Small intestine (tissue), 7 donors: ENCODE data around the gene RIMBP2. TPM values are rescaled to one million over a fixed set of nuclear protein-coding genes. Genes with fewer than 3 reads are reported as not detected.

Source experiments
- DNase-seq, 2 donors: peaks; one replicate each; pipeline versions ENCODE4 v3.0.0 to v3.0.0-alpha.2; 2013
- FAIRE-seq: peaks from 2 replicates; lab custom pipeline; 2012; peaks lifted over from hg19 to GRCh38; lab: Jason Lieb, UNC
- H3K27ac ChIP-seq, 3 donors: one replicate each; pipeline ENCODE4 v1.5.1; 2013; ENCODE audit warnings: low read length in 2 of 3, mild to moderate bottlenecking in 2 of 3, control low read depth in 1 of 3, inconsistent platforms in 1 of 3, low read depth in 1 of 3, moderate library complexity in 1 of 3
- H3K27me3 ChIP-seq, 3 donors: one replicate each; pipeline ENCODE4 v1.6.1; 2013; ENCODE audit warnings: low read length in 3 of 3, inconsistent platforms in 1 of 3; ENCODE audit not compliant: control insufficient read depth in 3 of 3, insufficient read depth in 3 of 3
- H3K36me3 ChIP-seq, 3 donors: one replicate each; pipeline ENCODE4 v1.6.1; 2013; ENCODE audit warnings: low read length in 3 of 3, inconsistent platforms in 1 of 3, low read depth in 1 of 3, mild to moderate bottlenecking in 1 of 3, moderate library complexity in 1 of 3; ENCODE audit not compliant: control insufficient read depth in 3 of 3, insufficient read depth in 2 of 3
- H3K4me1 ChIP-seq, 3 donors: one replicate each; pipeline ENCODE4 v1.6.1; 2013; ENCODE audit warnings: low read length in 2 of 3, inconsistent platforms in 1 of 3, low read depth in 1 of 3, mild to moderate bottlenecking in 1 of 3, moderate library complexity in 1 of 3; ENCODE audit not compliant: control insufficient read depth in 3 of 3, insufficient read depth in 2 of 3
- H3K4me3 ChIP-seq, 3 donors: one replicate each; pipeline ENCODE4 v1.5.1; 2013; ENCODE audit warnings: low read length in 3 of 3, control low read depth in 1 of 3, inconsistent platforms in 1 of 3, low read depth in 1 of 3, mild to moderate bottlenecking in 1 of 3, moderate library complexity in 1 of 3
- H3K9me3 ChIP-seq, 2 donors: one replicate each; pipeline ENCODE4 v1.6.1; 2013; ENCODE audit warnings: low read depth in 1 of 2, low read length in 1 of 2; ENCODE audit not compliant: control insufficient read depth in 2 of 2, insufficient read depth in 1 of 2
- WGBS, 3 donors: extraction: QIAGEN DNeasy Blood & Tissue Kit; methylation state at CpG; one replicate each; pipeline ENCODE4 v1.1.7; 2013; 5-methylcytosine and 5-hydroxymethylcytosine counted together
- polyA plus RNA-seq, 4 donors: library from polyadenylated mRNA; stranded (reverse) in 3 of 4; unstranded in 1 of 4; fragments of 200-250 nt in 3 of 4; fragments of 120-200 nt in 1 of 4; gene quantifications; one replicate each; pipeline versions ENCODE4 v1.2.1 to v1.2.3, GENCODE V29; 2013
- donor health status: healthy with polysubstance abuse.
- donor health status: control.
- donor health status: control.
- donor health status: Bipolar disorder and iron deficiency.
- donor health status: healthy.

RIMBP2 gene
- polyA plus RNA-seq, 4 donors = 0.22 to 12.2 (median 2.3) TPM

- H3K9me3 ChIP-seq = no peaks in the 10 kb centered on the region
- H3K4me3 ChIP-seq = no peak overlapping the region
- no peaks in the 10 kb centered on the region for H3K27me3 ChIP-seq
- FAIRE-seq (no peak), DNase-seq (no peak)
- H3K36me3 ChIP-seq = no peaks in the 10 kb centered on the region
- no peaks in the 10 kb centered on the region for H3K4me1 ChIP-seq
- H3K27ac ChIP-seq = no peak overlapping the region
- 74 to 85% (median 76%) methylated on average over 5 of the region's 5 CpGs for WGBS, 3 donors
Observed at GRCh38 chr12:130509454-130509853, 206.6 kb downstream of the RIMBP2 start.

- H3K27me3 ChIP-seq = no peaks in the 10 kb centered on the region
- DNase-seq (no peak), FAIRE-seq (no peak)
- no peaks in the 10 kb centered on the region for H3K4me1 ChIP-seq
- no peak overlapping the region for H3K4me3 ChIP-seq
- no peak overlapping the region for H3K27ac ChIP-seq
- H3K9me3 ChIP-seq = no peaks in the 10 kb centered on the region
- WGBS, 3 donors = 70 to 75% (median 73%) methylated on average over 6 of the region's 6 CpGs
- no peaks in the 10 kb centered on the region for H3K36me3 ChIP-seq
Observed at GRCh38 chr12:130508847-130509246, 207.3 kb downstream of the RIMBP2 start.

GRCh38 chr12:130508318-130508717 is 207.8 kb downstream of the RIMBP2 start:
- no peak for FAIRE-seq
- no peaks in the 10 kb centered on the region for H3K36me3 ChIP-seq
- no peak overlapping the region for H3K4me3 ChIP-seq
- H3K9me3 ChIP-seq = no peaks in the 10 kb centered on the region
- no peaks in the 10 kb centered on the region for H3K4me1 ChIP-seq
- no peak for DNase-seq
- H3K27ac ChIP-seq = no peak overlapping the region
- 64 to 73% (median 67%) methylated on average over 5 of the region's 5 CpGs for WGBS, 3 donors
- no peaks in the 10 kb centered on the region for H3K27me3 ChIP-seq

GRCh38 chr12:130506844-130507243 is 209.3 kb downstream of the RIMBP2 start:
- Histone ChIP-seq H3K4me3 (no peak overlapping the region), H3K9me3 (no peaks in the 10 kb centered on the region), H3K27me3 (no peaks in the 10 kb centered on the region), H3K4me1 (no peaks in the 10 kb centered on the region), H3K27ac (no peak overlapping the region), H3K36me3 (no peaks in the 10 kb centered on the region)
- no peak for FAIRE-seq
- DNase-seq = no peak
- 72 to 79% (median 75%) methylated on average over 4 of the region's 4 CpGs for WGBS, 3 donors

- Histone ChIP-seq H3K4me1 (no peaks in the 10 kb centered on the region), H3K27ac (no peak overlapping the region), H3K27me3 (no peaks in the 10 kb centered on the region), H3K9me3 (no peaks in the 10 kb centered on the region), H3K36me3 (no peaks in the 10 kb centered on the region), H3K4me3 (no peak overlapping the region)
- 66 to 79% (median 67%) methylated on average over 5 of the region's 5 CpGs for WGBS, 3 donors
- DNase-seq (no peak), FAIRE-seq (no peak)
Observed at GRCh38 chr12:130504840-130505175, 211.3 kb downstream of the RIMBP2 start.

- Histone ChIP-seq H3K9me3 (no peaks in the 10 kb centered on the region), H3K4me3 (no peak overlapping the region), H3K36me3 (no peaks in the 10 kb centered on the region), H3K4me1 (no peaks in the 10 kb centered on the region), H3K27ac (no peak overlapping the region), H3K27me3 (no peaks in the 10 kb centered on the region)
- DNase-seq (no peak), FAIRE-seq (no peak)
- WGBS, 3 donors = 71 to 75% (median 75%) methylated on average over 18 of the region's 18 CpGs
Observed at GRCh38 chr12:130504110-130504839, 211.8 kb downstream of the RIMBP2 start.

- FAIRE-seq (no peak), DNase-seq (no peak)
- Histone ChIP-seq H3K36me3 (no peaks in the 10 kb centered on the region), H3K4me1 (no peaks in the 10 kb centered on the region), H3K9me3 (no peaks in the 10 kb centered on the region), H3K4me3 (no peak overlapping the region), H3K27me3 (no peaks in the 10 kb centered on the region), H3K27ac (no peak overlapping the region)
- WGBS, 3 donors = 83 to 85% (median 84%) methylated on average over 8 of the region's 8 CpGs
Observed at GRCh38 chr12:130501821-130502220, 214.3 kb downstream of the RIMBP2 start.

- FAIRE-seq = no peak
- no peaks in the 10 kb centered on the region for H3K4me1 ChIP-seq
Observed at GRCh38 chr12:130500835-130501330, 215.2 kb downstream of the RIMBP2 start.

GRCh38 chr12:130499474-130499873 is 216.6 kb downstream of the RIMBP2 start:
- no peak for DNase-seq
- no peaks in the 10 kb centered on the region for H3K27me3 ChIP-seq
- H3K4me1 ChIP-seq = no peaks in the 10 kb centered on the region
- H3K27ac ChIP-seq = no peak overlapping the region
- WGBS, 3 donors = 61 to 69% (median 66%) methylated on average over 4 of the region's 4 CpGs
- no peak overlapping the region for H3K4me3 ChIP-seq
- H3K36me3 ChIP-seq = no peaks in the 10 kb centered on the region
- FAIRE-seq = no peak
- no peaks in the 10 kb centered on the region for H3K9me3 ChIP-seq

More at GRCh38 chr12:130500835-130501330, 215.2 kb downstream of the RIMBP2 start:
- Histone ChIP-seq H3K27me3 (no peaks in the 10 kb centered on the region), H3K4me3 (no peak overlapping the region), H3K9me3 (no peaks in the 10 kb centered on the region), H3K36me3 (no peaks in the 10 kb centered on the region), H3K27ac (no peak overlapping the region)
- no peak for DNase-seq
- WGBS, 3 donors = 76 to 80% (median 77%) methylated on average over 16 of the region's 16 CpGs
